Occipital lobe (tissue), 2 donors: Measurements from ENCODE around the gene THEMIS. TPM values are rescaled to one million over a fixed set of nuclear protein-coding genes. Genes with fewer than 3 reads are reported as not detected.
"Not testable (repeated sequence)": the region's sequence is repeated elsewhere in the genome, so short reads cannot be mapped to it uniquely, and the experiment has no call there.

ENCODE experiments used
- DNase-seq: peaks from one replicate; lab custom pipeline; 2025; lab: John Stamatoyannopoulos, UW
- total RNA-seq: library from RNA; depleted of rRNA; stranded (reverse); fragments of >200 nt; gene quantifications from one replicate; pipeline ENCODE4 v1.2.3, GENCODE V29; 2014

The THEMIS gene
- total RNA-seq, 1 donor from 2014 or later: 0.62 TPM

- DNase-seq: no peak
Observed at GRCh38 chr6:127796713-127797112, 104.1 kb downstream of the THEMIS start.

- no peak for DNase-seq
Observed at GRCh38 chr6:127794405-127794804, 106.5 kb downstream of the THEMIS start.

DNA sequence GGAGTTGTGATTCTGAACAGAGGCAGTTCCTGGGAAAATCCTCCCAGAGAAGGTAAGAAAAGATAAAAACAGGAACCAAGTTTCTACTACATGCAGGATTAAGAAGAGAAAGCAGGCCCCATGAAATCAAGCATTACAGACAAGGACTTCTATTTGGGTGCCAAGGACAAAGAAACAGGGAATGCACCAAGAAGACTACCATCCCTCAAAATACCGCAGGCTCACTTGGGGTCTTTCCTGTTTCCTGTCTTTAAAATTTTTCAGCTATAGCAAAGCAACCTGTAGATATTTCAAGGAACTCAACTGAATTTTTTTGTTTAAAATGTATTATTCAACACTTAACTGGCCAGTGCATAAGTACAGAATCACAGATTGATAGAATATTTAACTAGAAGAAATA, 107.5 kb downstream of the THEMIS start:
- DNase-seq: no peak

DNA sequence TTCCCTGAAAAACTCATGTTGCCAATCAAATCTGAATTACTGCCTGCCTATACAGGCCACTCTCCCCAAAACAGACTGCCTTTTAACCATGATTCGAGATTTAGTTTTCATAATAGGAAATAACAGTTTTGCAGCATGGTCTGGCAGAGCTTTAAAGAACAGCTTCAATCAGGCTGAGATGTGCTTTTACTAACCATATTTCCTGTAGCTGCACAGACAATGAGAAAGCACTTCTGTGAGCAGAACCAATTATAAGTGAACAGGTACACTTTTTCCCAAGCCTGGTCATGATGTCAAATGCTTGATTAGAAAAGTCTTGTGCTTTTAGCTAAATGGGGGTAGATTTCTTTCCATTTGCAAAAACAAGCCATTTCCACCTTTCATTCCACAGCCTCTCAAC, 108.2 kb downstream of the THEMIS start:
- no peak for DNase-seq

- no peak for DNase-seq
Observed at GRCh38 chr6:127791779-127792528, 108.9 kb downstream of the THEMIS start.

- DNase-seq: no peak
Observed at GRCh38 chr6:127790571-127790970, 110.3 kb downstream of the THEMIS start.

DNA sequence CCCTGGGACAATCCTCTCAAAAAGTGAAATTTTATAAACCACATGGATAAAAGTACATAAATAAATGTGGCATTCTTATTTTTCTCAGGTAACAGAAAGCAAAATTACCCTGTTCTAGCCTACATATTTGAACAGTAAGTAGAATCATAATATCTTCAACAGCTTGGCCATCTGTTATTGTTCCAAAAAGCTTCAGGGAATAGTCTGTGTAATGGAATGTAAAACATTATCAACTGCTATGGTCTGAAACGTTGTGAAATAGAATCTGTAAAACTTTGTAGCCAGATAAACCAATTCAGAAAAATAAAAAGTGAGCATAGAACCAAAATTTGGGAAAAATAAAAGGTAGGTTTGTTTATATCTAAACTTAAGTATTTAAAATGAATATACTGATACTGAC, 114.7 kb downstream of the THEMIS start:
- DNase-seq: no peak

- no peak for DNase-seq
Observed at GRCh38 chr6:127784468-127784867, 116.4 kb downstream of the THEMIS start.

- DNase-seq: not testable (repeated sequence)
Observed at GRCh38 chr6:127781636-127782272, 119.1 kb downstream of the THEMIS start.

- no peak for DNase-seq
Observed at GRCh38 chr6:127776320-127776719, 124.5 kb downstream of the THEMIS start.

- DNase-seq: no peak
Observed at GRCh38 chr6:127775371-127775770, 125.5 kb downstream of the THEMIS start.

DNA sequence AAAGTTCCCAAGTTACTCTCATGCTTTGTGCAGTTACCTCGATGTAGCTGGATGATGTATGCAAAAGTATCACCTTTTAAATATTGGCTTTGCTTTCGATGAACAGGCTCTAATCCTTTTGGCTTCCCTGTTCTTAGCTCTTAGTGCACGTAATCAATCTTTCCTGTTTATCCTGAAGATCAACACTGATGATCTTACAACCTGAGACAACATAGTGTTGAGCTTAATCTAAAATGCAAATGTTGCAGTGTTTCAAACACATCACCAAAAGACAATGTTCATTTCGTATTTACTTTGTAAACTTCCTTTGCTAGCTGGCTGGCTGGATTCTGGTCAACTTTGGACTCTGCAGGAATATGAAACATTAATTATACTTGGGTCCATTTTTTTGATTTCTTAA, 132.1 kb downstream of the THEMIS start:
- no peak for DNase-seq

DNA sequence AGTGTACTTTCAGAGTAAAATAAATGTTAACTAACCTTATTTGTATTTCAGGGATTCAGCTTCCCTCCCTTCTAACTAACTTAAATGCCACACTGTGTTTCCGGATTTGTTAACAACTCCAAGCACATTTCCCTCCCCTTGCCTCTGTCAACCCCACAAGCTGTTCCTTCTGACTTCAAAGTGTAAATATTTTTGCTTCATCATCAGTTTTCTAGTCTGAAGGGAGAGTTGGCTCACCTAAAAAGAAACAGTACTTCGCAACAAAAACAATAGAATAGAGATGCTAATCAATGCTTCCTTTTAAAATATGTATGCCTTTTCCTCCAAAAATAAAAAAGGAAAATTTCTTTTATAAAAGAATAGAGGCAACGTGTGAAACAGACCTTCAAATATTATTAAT, 132.6 kb downstream of the THEMIS start:
- DNase-seq: no peak

DNA sequence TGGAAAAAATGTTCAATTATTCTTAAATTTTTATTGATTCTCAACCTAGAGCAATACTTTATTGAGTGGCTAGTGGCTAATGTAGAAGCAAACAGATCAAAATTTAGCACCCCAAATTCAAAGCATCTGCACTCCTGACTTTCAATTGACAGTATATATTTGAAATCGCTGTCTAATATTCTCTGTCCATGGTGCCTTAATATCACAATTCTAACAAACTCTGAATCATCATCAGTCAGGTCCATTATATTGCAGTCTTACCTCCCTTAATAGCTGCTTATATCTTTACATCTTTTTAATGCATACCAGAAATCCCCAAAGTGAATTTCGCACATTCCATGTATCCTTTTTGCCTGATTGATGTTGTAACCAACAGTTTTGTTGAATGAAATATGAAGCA, 134.9 kb downstream of the THEMIS start:
- no peak for DNase-seq

GRCh38 chr6:127762284-127762683, 138.6 kb downstream of the THEMIS start:
- no peak for DNase-seq

DNA sequence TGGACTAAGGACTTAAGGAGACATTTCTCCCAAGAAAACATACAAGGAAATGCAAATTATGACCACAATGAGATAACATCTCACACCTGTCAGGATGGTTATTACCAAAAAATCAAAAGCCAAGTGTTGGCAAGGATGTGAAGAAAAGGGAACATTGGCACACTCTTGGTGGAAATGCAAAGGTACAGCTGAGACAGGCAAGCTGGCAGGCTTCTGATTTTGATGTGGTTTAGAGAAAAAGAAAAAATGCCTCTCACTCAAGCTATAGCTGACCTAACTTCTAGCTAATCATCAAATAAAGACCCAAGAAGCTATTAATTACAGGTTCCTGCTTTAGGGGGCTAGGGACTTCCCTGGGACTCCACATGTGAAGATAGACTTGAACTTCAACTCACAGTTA, 139.8 kb downstream of the THEMIS start:
- no peak for DNase-seq

DNA sequence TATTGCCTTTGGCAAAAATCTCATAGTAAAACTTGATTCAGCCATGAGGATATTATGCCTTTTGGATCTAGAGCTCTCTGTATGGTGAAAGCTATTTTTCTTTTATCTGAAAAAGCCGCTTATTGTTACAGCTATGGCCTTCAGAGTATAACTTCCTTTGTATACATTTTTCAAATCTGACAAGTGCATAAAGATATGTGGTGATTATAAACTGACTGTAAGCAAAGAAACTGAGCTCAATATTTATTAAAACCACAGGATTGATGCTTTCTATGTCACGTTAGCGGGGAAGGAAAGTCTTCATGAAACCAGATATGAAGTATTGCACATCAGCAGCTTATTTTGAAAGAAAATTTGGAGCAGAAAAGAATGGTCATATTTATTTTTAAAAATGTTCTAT, 151.8 kb downstream of the THEMIS start:
- no peak for DNase-seq

GRCh38 chr6:127748290-127748689, 152.6 kb downstream of the THEMIS start:
- no peak for DNase-seq

DNA sequence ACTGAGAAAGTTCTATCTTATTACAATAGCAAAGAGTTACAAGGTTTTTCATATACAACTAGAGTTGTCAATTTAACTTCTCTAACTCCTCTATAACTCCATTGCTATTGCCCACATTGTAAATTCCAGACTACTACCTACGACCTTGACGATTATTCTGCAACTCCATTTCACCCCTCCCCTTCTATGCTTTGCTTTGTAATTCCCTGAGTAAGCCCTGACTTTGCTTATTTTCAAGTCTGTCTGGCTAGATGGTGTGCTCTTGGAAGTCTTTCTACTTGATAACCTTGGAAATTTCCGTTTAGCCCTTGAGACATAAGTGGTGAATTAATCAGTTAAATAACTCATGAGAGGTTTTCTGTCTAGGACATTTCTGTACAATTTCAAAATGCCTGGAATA, 162.4 kb downstream of the THEMIS start:
- DNase-seq: no peak

DNA sequence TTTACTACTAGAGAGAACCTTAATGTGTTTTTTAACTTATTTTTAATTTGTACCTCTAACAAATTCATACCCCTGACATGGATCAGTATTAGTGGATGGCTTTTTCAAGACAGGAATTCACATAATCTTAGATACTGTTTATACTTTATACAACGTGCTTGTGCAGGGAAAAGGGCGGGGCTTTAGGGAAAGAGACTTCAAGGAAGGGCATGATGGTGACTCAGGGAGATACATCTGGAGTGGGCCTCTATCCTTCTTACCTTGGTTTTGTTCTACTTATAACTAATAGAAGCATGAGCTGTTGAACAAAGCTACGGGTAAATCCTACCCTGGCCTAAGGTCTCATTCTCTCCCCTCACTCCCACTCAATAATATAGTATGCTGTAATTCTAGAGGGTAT, 163.1 kb downstream of the THEMIS start:
- no peak for DNase-seq

GRCh38 chr6:127737009-127737486, 163.8 kb downstream of the THEMIS start:
- DNase-seq: no peak

- DNase-seq: no peak
Observed at GRCh38 chr6:127732927-127733326, 167.9 kb downstream of the THEMIS start.

GRCh38 chr6:127727260-127727953, 173.5 kb downstream of the THEMIS start:
- DNase-seq: no peak
